Muscle layer of duodenum (tissue), 2 donors: ENCODE data around the gene SNX25.

Source experiments
- H3K27ac ChIP-seq: one replicate; pipeline ENCODE4 v1.7.0; 2013; ENCODE audit warnings: mild to moderate bottlenecking, low read length
- H3K27me3 ChIP-seq: one replicate; pipeline ENCODE4 v1.7.0; 2013; ENCODE audit warnings: low read depth, mild to moderate bottlenecking, control low read depth, low read length
- H3K36me3 ChIP-seq, 2 donors: one replicate each; pipeline ENCODE4 v1.7.0; 2013; ENCODE audit warnings: low read length in 2 of 2, control low read depth in 1 of 2, mild to moderate bottlenecking in 1 of 2; ENCODE audit not compliant: insufficient read depth in 2 of 2, control insufficient read depth in 1 of 2
- H3K4me1 ChIP-seq, 2 donors: one replicate each; pipeline ENCODE4 v1.7.0; 2013; ENCODE audit warnings: low read length in 2 of 2, mild to moderate bottlenecking in 2 of 2, control low read depth in 1 of 2, moderate library complexity in 1 of 2; ENCODE audit not compliant: insufficient read depth in 2 of 2, control insufficient read depth in 1 of 2
- H3K4me3 ChIP-seq, 2 donors: one replicate each; pipeline ENCODE4 v1.7.0; 2013; ENCODE audit warnings: low read length in 2 of 2, low read depth in 1 of 2, mild to moderate bottlenecking in 1 of 2
- H3K9me3 ChIP-seq, 2 donors: one replicate each; pipeline ENCODE4 v1.7.0; 2013; ENCODE audit warnings: low read length in 2 of 2, control low read depth in 1 of 2, mild to moderate bottlenecking in 1 of 2; ENCODE audit not compliant: control insufficient read depth in 1 of 2
- donor health status: healthy.

The SNX25 gene

DNA sequence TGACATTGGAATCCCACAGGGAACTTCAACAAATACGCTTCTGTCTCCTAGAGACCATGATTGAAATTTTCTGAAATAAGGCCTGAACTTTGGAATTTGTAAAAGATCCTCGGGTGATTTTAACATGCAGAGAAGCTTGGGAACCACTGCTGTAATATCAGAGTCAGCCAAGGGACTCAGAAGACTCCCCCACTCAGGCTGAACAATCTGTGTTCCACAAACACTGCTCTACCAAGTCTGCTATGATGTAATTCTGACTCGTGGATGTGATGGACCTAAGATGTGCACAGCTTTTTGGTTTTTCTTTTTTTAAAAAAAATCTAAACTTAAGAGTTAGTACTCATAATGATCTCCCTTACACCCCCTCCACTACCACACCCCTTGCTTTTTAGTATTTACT is 160.3 kb downstream of the SNX25 start:
- Histone ChIP-seq H3K27me3 (no peaks in the 10 kb centered on the region), H3K36me3 (peaks cover 0 to 9% of the 10 kb centered on the region in 2 donors), H3K27ac (no peak overlapping the region), H3K4me3 (no peak overlapping the region), H3K9me3 (no peaks in the 10 kb centered on the region), H3K4me1 (no peaks in the 10 kb centered on the region)

DNA sequence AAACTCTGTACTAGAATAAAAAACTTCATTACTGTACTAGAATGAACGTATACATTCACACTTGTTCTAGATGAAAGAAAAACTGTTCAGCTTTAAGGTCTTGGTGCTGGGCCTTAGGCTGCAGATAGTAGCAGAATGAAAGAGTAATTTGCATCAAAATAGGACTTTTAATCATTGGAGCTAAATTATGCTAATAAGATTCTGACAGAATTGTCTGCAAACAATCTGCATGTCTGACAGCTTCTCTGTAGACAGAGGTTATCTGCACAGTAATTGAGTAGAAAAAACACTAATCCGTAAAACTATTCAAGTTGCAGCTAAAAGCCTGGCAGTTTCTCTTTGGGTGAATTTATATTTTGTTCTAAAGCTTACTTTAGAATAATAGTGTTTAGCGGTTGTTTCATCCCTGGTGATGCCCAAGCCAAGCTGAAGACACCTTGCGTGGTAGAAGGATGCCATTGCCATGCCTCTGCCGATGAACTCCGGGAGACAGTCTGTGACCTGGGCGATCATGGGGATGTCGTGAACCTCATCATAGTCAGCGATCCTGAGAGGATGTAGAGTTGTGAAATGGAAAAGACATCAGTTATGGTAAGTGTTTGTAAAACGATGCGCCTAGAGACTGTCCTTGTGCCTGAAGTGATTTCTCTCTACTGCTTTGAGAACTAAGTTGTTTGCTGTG is 161.0 kb downstream of the SNX25 start:
- no peaks in the 10 kb centered on the region for H3K9me3 ChIP-seq
- H3K27ac ChIP-seq: no peak overlapping the region
- peaks cover 0 to 9% of the 10 kb centered on the region in 2 donors for H3K36me3 ChIP-seq
- no peak overlapping the region for H3K4me3 ChIP-seq
- H3K27me3 ChIP-seq: no peaks in the 10 kb centered on the region
- H3K4me1 ChIP-seq: no peaks in the 10 kb centered on the region

DNA sequence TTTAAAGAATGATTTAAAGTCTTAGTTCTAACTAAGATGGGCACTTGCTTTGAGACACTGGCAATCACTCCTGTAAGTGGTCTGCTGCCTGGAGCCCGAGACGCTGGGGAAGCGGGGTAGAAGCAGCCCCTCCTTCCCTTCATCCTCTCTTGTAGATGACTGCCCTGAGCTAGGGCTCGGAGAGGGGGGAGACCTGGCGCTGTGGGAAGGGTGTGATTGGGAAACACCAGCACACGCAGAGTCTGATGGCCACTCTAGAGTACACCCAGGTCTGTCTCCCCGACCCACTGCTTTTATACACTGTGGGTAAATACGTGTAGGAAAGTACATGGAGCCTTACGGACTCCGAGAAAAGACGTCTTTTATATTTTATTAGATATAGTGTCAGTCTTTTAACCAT is 162.3 kb downstream of the SNX25 start:
- Histone ChIP-seq H3K9me3 (no peaks in the 10 kb centered on the region), H3K36me3 (peaks cover 0 to 9% of the 10 kb centered on the region in 2 donors), H3K27ac (no peak overlapping the region), H3K27me3 (no peaks in the 10 kb centered on the region), H3K4me3 (no peak overlapping the region), H3K4me1 (no peaks in the 10 kb centered on the region)

DNA sequence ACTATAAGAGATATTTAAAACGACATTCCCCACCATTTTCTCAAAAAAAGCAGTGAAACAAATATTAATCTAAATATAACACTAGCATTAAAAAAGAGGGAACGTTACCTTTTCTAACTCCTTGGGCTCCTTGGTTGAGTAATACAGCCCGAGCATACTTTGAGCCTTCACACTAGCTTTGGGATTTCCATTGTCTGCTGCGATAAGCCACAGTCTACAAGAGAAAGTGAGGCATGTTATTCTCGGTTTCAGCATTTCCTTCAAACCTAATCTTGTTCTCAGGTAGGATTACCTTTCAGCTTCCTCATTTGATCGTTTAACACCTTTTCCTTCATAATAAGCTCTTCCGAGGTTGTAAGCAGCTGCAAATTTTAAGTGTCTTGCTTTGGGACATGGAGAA is 164.6 kb downstream of the SNX25 start:
- Histone ChIP-seq H3K27me3 (no peaks in the 10 kb centered on the region), H3K4me1 (no peaks in the 10 kb centered on the region), H3K36me3 (peaks cover 0 to 5% of the 10 kb centered on the region in 2 donors), H3K4me3 (no peak overlapping the region), H3K27ac (no peak overlapping the region), H3K9me3 (no peaks in the 10 kb centered on the region)

DNA sequence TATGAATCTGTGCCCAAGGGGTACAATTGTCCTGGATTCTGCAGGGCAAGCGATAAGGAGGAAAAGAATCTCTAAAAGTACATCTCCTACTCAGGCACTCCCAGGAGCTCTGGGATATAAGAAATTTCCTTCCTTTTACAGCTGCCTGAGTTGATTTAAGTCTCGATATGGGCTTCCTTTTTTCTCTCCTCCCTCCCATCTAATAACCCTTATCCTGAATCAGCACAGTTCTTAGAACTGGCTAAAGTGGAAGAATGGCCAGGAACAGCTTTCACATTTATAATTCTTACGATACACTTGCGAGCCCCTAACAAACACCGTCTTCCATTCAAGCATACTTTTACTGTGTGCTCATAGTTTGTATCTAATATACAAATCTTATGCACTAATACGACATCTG is 165.2 kb downstream of the SNX25 start:
- Histone ChIP-seq H3K27me3 (no peaks in the 10 kb centered on the region), H3K4me3 (no peak overlapping the region), H3K36me3 (peaks cover 0 to 5% of the 10 kb centered on the region in 2 donors), H3K4me1 (no peaks in the 10 kb centered on the region), H3K9me3 (no peaks in the 10 kb centered on the region), H3K27ac (no peak overlapping the region)

DNA sequence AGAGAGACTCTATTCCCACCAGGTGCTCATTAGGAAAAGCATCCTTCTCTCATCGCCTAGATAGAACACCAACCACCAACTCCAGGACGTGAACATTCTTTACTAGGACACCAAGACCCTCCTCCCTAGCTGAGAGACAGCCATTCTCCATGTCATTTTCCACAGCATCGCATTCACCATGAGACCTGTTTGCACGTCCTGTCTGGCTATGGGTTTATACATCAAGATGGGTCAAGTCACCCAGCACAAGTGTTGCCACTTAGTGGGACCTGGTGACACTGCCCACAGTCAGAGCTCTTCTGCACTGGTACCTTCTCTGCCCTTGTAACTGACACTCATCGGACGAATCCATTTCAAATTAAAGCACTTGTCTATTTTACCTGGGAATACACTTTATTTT is 168.9 kb downstream of the SNX25 start:
- Histone ChIP-seq H3K4me3 (no peak overlapping the region), H3K36me3 (no peaks in the 10 kb centered on the region), H3K9me3 (peaks cover 0 to 4% of the 10 kb centered on the region in 2 donors), H3K27me3 (no peaks in the 10 kb centered on the region), H3K4me1 (no peaks in the 10 kb centered on the region), H3K27ac (no peak overlapping the region)

DNA sequence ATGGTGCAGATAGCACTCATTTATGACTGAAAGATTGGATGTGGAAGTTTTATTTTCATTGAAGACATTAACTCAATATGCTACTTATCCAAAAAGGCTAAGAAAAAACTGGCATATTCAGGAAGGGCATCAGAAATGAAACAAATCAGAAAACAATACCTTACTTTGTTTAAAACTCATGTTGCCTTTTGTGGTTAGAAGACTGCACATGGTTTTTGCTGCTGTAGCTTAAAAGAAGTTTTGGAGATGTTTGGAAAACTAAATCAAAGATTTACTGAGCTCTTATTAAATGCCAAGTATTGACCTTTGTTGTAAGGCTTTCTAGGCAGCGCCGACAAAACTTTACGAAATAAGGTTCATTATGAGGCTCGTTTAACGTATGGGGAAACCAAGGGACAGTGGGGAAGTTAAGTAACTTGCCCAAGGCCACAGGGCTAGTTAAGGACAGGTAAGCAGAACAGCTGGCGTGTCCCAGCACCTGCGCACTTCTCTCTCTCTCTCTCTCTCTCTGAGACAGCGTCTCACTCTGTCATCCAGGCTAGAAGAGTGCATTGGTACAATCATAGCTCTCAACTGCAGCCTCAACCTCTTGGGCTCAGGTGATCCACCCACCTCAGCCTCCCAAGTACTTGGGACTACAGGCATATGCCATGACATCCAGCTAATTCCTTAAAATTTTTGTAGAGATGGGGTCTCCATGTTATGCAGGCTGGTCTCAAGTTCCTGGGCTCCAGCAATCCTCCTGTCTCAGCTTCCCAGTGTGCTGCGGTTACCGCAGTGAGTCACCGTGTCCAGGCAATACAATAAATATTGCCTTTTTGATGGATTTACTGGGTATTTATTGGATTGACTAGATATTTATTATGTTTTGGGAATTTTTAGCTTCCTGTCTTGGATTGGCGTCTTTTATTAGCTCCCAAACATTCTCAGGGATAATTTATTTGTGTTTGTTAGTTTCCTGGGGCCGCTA is 170.2 kb downstream of the SNX25 start:
- no peak overlapping the region for H3K27ac ChIP-seq
- H3K4me3 ChIP-seq: no peak overlapping the region
- H3K36me3 ChIP-seq: no peaks in the 10 kb centered on the region
- H3K9me3 ChIP-seq: peaks cover 0 to 4% of the 10 kb centered on the region in 2 donors
- no peaks in the 10 kb centered on the region for H3K4me1 ChIP-seq
- H3K27me3 ChIP-seq: no peaks in the 10 kb centered on the region

DNA sequence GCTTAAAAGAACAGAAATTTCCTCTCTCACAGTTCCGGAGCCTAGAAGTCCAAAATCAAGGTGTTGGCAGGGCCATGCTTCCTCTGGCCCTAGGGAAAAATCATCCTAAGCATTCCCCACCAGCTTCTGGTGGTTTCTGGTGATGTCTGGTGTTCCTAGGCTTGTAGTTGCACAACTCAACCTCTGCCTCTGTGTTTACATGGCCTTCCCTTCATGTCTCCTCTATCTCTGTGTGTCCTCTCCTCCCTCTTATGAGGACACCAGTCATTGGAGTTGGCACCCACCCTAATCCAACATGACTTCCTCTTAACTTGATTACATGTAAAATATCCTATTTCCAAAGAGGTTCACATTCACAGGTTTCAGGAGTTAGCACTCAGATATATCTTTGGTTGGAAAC is 170.9 kb downstream of the SNX25 start:
- Histone ChIP-seq H3K27me3 (no peaks in the 10 kb centered on the region), H3K27ac (no peak overlapping the region), H3K4me3 (no peak overlapping the region), H3K9me3 (peaks cover 0 to 4% of the 10 kb centered on the region in 2 donors), H3K36me3 (no peaks in the 10 kb centered on the region), H3K4me1 (no peaks in the 10 kb centered on the region)

DNA sequence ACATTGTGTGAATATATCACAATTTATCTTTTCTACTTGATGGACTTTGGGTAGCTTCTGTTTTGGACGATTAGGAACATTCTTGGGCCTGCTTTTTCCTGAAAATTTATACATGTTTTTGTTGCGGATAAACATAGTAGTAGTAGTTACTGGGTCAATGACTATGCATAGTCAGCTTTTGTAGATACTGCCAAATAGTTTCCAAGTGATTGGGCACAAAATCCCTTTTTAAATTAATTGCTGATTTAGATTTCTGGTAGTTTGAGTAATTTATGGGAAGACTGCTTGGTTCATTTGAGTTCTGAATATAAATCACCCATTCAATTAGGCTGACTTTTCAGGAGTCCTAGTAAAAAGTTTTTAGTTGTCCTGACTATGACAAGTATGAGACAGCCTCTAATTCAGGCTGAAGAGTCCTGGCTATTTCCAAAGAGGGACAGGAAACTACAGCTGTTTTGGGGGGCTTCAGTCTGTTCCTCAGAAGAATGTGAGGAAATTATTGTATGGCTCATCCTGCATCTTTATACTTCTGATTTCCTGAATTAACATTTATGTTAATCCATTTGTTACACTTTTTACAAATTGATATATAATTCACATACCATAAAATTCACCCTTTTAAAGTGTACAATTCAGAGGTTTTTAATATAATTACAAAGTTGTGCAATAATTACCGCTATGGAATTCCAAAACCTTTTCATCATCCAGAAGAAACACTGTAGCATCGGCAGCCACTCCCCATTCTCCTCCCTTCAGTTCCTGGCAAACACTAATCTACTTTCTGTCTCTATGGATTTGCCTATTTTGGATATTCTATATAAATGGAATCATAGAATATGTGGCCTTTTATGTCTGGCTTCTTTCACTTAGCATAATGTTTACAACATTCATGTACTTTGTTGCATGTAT is 172.1 kb downstream of the SNX25 start:
- Histone ChIP-seq H3K27ac (no peak overlapping the region), H3K27me3 (no peaks in the 10 kb centered on the region), H3K36me3 (no peaks in the 10 kb centered on the region), H3K9me3 (peaks cover 0 to 4% of the 10 kb centered on the region in 2 donors), H3K4me3 (no peak overlapping the region), H3K4me1 (no peaks in the 10 kb centered on the region)

DNA sequence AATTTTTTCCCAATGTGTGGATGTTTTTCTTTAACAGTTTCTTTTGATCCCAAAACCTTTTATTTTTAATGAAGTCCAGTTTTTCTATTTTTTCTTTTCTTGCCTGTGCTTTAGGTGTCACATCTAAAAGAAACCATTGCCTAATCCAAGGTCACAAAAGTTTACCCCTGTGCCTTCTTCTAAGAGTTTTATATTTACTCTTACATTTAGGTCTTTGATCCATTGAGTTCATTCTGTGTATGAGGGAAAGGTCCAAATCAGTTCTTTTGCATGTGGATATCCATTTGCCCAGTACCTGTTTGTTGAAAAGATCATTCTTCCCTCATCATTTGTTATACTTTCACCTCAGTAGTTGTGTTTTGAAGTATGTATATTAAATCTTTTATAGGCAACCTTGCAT is 173.4 kb downstream of the SNX25 start:
- peaks cover 0 to 4% of the 10 kb centered on the region in 2 donors for H3K9me3 ChIP-seq
- H3K27ac ChIP-seq: no peak overlapping the region
- no peaks in the 10 kb centered on the region for H3K27me3 ChIP-seq
- no peaks in the 10 kb centered on the region for H3K4me1 ChIP-seq
- no peaks in the 10 kb centered on the region for H3K36me3 ChIP-seq
- H3K4me3 ChIP-seq: no peak overlapping the region

DNA sequence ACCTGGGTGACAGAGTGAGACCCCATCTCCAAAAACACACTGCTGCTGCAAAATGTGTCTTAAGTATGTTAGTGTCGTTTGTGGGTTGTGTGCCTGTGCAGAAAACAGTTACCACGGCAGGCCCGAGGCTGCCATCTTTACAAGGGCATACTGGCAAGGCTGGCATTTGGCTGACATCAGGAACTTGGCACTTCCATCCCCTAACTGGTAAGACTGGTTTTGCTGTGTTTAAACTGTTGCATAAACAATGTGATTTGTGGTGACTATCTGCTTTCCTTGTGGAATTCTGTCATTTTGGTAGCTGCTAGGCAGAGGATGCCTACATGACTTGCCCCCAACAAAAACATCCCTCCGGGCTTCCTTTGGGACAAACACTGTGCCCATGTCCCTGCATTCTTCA is 174.1 kb downstream of the SNX25 start:
- H3K27me3 ChIP-seq: no peaks in the 10 kb centered on the region
- H3K36me3 ChIP-seq: no peaks in the 10 kb centered on the region
- H3K4me3 ChIP-seq: no peak overlapping the region
- H3K27ac ChIP-seq: no peak overlapping the region
- peaks cover 0 to 4% of the 10 kb centered on the region in 2 donors for H3K9me3 ChIP-seq
- no peaks in the 10 kb centered on the region for H3K4me1 ChIP-seq
